ENCODE measurements around the gene SIAH1.

DNA sequence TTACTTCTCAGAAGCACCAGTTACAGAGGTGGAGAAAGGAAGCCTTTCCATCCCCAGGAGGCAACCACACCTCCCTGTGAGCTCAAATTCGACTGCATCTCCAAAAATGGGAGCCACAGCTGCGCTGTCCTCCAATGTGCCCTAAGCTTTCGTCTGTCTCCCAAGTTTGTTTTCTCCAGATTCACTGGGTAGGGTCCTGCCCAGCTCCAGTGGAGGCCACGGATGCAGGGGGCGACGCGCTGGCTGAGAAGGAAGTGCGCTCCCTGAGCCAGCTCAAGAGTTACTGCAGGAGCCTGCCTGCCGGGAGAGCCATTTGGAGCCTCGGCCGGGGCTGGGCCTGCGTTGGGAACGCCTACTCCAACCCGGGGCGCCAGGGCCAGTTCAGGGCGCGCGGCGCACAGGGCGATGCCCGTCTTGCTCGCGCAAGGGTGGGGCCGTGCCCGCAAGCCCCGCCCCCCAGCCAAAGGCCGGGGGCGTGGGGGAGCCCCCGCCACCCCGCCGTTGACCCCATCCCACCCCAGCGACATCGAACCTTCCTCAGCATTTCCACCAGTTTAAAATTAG, 19.5 kb downstream of the SIAH1 start:
- TF ChIP-seq, protein P1, sequence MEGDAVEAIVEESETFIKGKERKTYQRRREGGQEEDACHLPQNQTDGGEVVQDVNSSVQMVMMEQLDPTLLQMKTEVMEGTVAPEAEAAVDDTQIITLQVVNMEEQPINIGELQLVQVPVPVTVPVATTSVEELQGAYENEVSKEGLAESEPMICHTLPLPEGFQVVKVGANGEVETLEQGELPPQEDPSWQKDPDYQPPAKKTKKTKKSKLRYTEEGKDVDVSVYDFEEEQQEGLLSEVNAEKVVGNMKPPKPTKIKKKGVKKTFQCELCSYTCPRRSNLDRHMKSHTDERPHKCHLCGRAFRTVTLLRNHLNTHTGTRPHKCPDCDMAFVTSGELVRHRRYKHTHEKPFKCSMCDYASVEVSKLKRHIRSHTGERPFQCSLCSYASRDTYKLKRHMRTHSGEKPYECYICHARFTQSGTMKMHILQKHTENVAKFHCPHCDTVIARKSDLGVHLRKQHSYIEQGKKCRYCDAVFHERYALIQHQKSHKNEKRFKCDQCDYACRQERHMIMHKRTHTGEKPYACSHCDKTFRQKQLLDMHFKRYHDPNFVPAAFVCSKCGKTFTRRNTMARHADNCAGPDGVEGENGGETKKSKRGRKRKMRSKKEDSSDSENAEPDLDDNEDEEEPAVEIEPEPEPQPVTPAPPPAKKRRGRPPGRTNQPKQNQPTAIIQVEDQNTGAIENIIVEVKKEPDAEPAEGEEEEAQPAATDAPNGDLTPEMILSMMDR (IDR thresholded peaks at IDR 0.05): no peak
- peak; percentile 67 to 72 for TF ChIP-seq POLR2A (IDR thresholded peaks at IDR 0.05)
- peak; percentile 81 for TF ChIP-seq POLR2AphosphoS5 (IDR thresholded peaks at IDR 0.05)
- TF ChIP-seq EP300 (IDR thresholded peaks at IDR 0.05): no peak

Data from gastroesophageal sphincter (tissue), 3 donors.